OCI-LY1 (cell line): ENCODE data around the gene WDR31.

ENCODE experiments used
- H2AFZ ChIP-seq: fragments of 200-600 bp; sonication (generic), shearing (Covaris generic); 2 replicates; pipeline ENCODE4 v1.6.0; 2014; ENCODE audit warnings: antibody characterized with exemption, mild to moderate bottlenecking, low read length
- H3F3A ChIP-seq: fragments of 200-600 bp; sonication (generic), shearing (Covaris generic); 2 replicates; pipeline ENCODE4 v1.6.0; 2014; ENCODE audit warnings: mild to moderate bottlenecking, antibody characterized with exemption, low read length, moderate library complexity; ENCODE audit not compliant: insufficient read depth
- H3K27ac ChIP-seq: fragments of 200-600 bp; sonication (generic); 2 replicates; pipeline ENCODE4 v1.5.1; 2014; ENCODE audit warnings: low read length, mixed run types, mild to moderate bottlenecking, low read depth; ENCODE audit not compliant: poor library complexity, severe bottlenecking
- H3K27me3 ChIP-seq: fragments of 200-600 bp; sonication (generic); 2 replicates; pipeline ENCODE4 v1.6.0; 2014; ENCODE audit warnings: antibody characterized with exemption, mild to moderate bottlenecking, low read length, moderate library complexity; ENCODE audit not compliant: insufficient read depth
- H3K36me3 ChIP-seq: fragments of 200-600 bp; sonication (generic); 2 replicates; pipeline ENCODE4 v1.6.1; 2014; ENCODE audit warnings: mild to moderate bottlenecking, antibody characterized with exemption, low read length, moderate library complexity, mixed read lengths; ENCODE audit not compliant: insufficient read depth
- H3K4me1 ChIP-seq: fragments of 200-600 bp; sonication (generic); 2 replicates; pipeline ENCODE4 v1.5.1; 2014; ENCODE audit warnings: mild to moderate bottlenecking, low read length, moderate library complexity; ENCODE audit not compliant: insufficient read depth, severe bottlenecking
- H3K4me2 ChIP-seq: fragments of 200-600 bp; sonication (generic), shearing (Covaris generic); 2 replicates; pipeline ENCODE4 v1.6.1; 2014; ENCODE audit warnings: low read length
- H3K4me3 ChIP-seq: fragments of 200-600 bp; sonication (generic); 2 replicates; pipeline ENCODE4 v1.5.1; 2014; ENCODE audit warnings: low read length, low read depth, mild to moderate bottlenecking, mixed read lengths; ENCODE audit not compliant: poor library complexity, severe bottlenecking
- H3K79me2 ChIP-seq: fragments of 200-600 bp; shearing (Covaris generic); 2 replicates; pipeline ENCODE4 v1.6.1; 2016; ENCODE audit warnings: mixed run types, low read length, mixed read lengths; ENCODE audit not compliant: insufficient read depth
- H3K9ac ChIP-seq: fragments of 200-600 bp; sonication (generic), shearing (Covaris generic); 2 replicates; pipeline ENCODE4 v1.6.1; 2014; ENCODE audit warnings: mild to moderate bottlenecking, low read length, mixed read lengths
- H3K9me2 ChIP-seq: fragments of 200-600 bp; sonication (generic), shearing (Covaris generic); 2 replicates; pipeline ENCODE4 v1.6.1; 2014; ENCODE audit warnings: low read depth, mild to moderate bottlenecking, low read length, mixed read lengths
- H3K9me3 ChIP-seq: fragments of 200-600 bp; shearing (Covaris generic); 2 replicates; pipeline ENCODE4 v1.6.1; 2014; ENCODE audit warnings: low read length, mixed read lengths
- H4K20me1 ChIP-seq: fragments of 200-600 bp; sonication (generic), shearing (Covaris generic); 2 replicates; pipeline ENCODE4 v1.6.0; 2016; ENCODE audit warnings: mild to moderate bottlenecking, low read length; ENCODE audit not compliant: insufficient read depth
- CTCF ChIP-seq: fragments of 200-600 bp; sonication (generic), shearing (Covaris generic); IDR thresholded peaks from 2 replicates; pipeline ENCODE4 v1.5.1; 2017; ENCODE audit warnings: mild to moderate bottlenecking, antibody characterized with exemption, low read length, moderate library complexity, mixed read lengths
- EZH2 ChIP-seq: fragments of 200-600 bp; sonication (generic), shearing (Covaris generic); IDR thresholded peaks from 2 replicates; pipeline ENCODE4 v1.8.0; 2017; ENCODE audit warnings: borderline replicate concordance, mixed run types, mild to moderate bottlenecking, antibody characterized with exemption, low read length, moderate library complexity, mixed read lengths

The WDR31 gene

GRCh38 chr9:113360242-113360842 is 20.3 kb upstream of the WDR31 start:
- Histone ChIP-seq H3K4me3 (no peak overlapping the region), H3K79me2 (no peaks in the 10 kb centered on the region), H3K4me2 (no peak overlapping the region), H4K20me1 (no peaks in the 10 kb centered on the region), H3F3A (no peaks in the 10 kb centered on the region), H2AFZ (no peak overlapping the region), H3K27ac (no peak overlapping the region), H3K9ac (no peak overlapping the region), H3K9me3 (no peaks in the 10 kb centered on the region), H3K9me2 (no peaks in the 10 kb centered on the region), H3K36me3 (peaks cover 7% of the 10 kb centered on the region; the same call in 1 of the 2 replicates), H3K27me3 (no peaks in the 10 kb centered on the region), H3K4me1 (no peaks in the 10 kb centered on the region)
- TF ChIP-seq CTCF = no peak
- no peak for TF ChIP-seq EZH2

DNA sequence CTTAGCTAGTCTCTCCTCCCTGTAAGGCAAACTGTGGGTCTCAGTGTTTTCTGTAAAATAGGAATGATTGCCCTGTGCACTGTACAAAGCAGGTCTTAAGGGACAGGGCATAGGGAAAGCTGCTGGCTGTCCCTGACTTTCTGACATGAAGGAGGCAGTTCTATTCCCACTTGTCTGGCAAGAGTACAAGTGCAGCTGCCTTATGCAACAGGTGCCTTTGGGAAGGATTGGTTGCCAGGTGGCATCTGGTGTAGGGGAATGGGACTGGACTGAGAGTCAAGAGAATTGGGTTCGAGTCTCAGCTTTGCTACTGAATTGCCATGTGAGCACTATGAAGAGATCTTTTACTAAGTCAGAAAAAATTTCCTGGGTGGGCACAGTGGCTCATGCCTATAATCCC is 19.3 kb upstream of the WDR31 start:
- Histone ChIP-seq H3K27ac (no peak overlapping the region), H3K9me2 (no peaks in the 10 kb centered on the region), H3K36me3 (peaks cover 10% of the 10 kb centered on the region; the same call in 1 of the 2 replicates), H3K9me3 (no peaks in the 10 kb centered on the region), H3K4me2 (no peak overlapping the region), H4K20me1 (no peaks in the 10 kb centered on the region), H3K9ac (no peak overlapping the region), H3K4me3 (no peak overlapping the region), H3F3A (no peaks in the 10 kb centered on the region), H2AFZ (no peak overlapping the region), H3K27me3 (no peaks in the 10 kb centered on the region), H3K79me2 (no peaks in the 10 kb centered on the region), H3K4me1 (no peaks in the 10 kb centered on the region)
- TF ChIP-seq CTCF (no peak), EZH2 (no peak)

GRCh38 chr9:113356686-113357292 is 16.7 kb upstream of the WDR31 start:
- H4K20me1 ChIP-seq = no peaks in the 10 kb centered on the region
- H2AFZ ChIP-seq = no peak overlapping the region
- no peak overlapping the region for H3K9ac ChIP-seq
- H3K4me1 ChIP-seq = no peaks in the 10 kb centered on the region
- no peak overlapping the region for H3K4me3 ChIP-seq
- no peaks in the 10 kb centered on the region for H3K9me3 ChIP-seq
- no peaks in the 10 kb centered on the region for H3K9me2 ChIP-seq
- H3F3A ChIP-seq = no peaks in the 10 kb centered on the region
- no peak for TF ChIP-seq EZH2
- TF ChIP-seq CTCF = no peak
- H3K4me2 ChIP-seq = no peak overlapping the region
- peaks cover 10% of the 10 kb centered on the region; the same call in 1 of the 2 replicates for H3K36me3 ChIP-seq
- no peak overlapping the region for H3K27ac ChIP-seq
- H3K79me2 ChIP-seq = no peaks in the 10 kb centered on the region
- no peaks in the 10 kb centered on the region for H3K27me3 ChIP-seq
